Glutamatergic neuron (in vitro differentiated cells): ENCODE results near the gene WDR46. TPM values are rescaled to one million over a fixed set of nuclear protein-coding genes. Genes with fewer than 3 reads are reported as not detected.
A peak's percentile ranks its signal among the peaks of the same experiment; 100 is the strongest.

Source experiments
- DNase-seq: peaks from one replicate; pipeline ENCODE4 v3.0.0; 2022
- H3K27ac Mint-ChIP-seq: one replicate; pipeline ENCODE4 v1.8.0; 2020; ENCODE audit warnings: mild to moderate bottlenecking, mixed read lengths, inconsistent platforms; ENCODE audit not compliant: unreplicated experiment
- H3K27me3 Mint-ChIP-seq: one replicate; pipeline ENCODE4 v1.8.0; 2020; ENCODE audit warnings: mild to moderate bottlenecking, moderate library complexity, mixed read lengths, inconsistent platforms; ENCODE audit not compliant: unreplicated experiment
- H3K36me3 Mint-ChIP-seq: one replicate; pipeline ENCODE4 v1.8.0; 2020; ENCODE audit warnings: mild to moderate bottlenecking, mixed read lengths, inconsistent platforms; ENCODE audit not compliant: unreplicated experiment
- H3K4me1 Mint-ChIP-seq: one replicate; pipeline ENCODE4 v1.8.0; 2020; ENCODE audit warnings: mild to moderate bottlenecking, low read depth, mixed read lengths, inconsistent platforms; ENCODE audit not compliant: unreplicated experiment
- H3K4me3 Mint-ChIP-seq: one replicate; pipeline ENCODE4 v1.8.0; 2020; ENCODE audit warnings: mild to moderate bottlenecking, mixed read lengths, inconsistent platforms; ENCODE audit not compliant: unreplicated experiment
- H3K9me3 Mint-ChIP-seq: one replicate; pipeline ENCODE4 v1.8.0; 2020; ENCODE audit warnings: mild to moderate bottlenecking, moderate library complexity, mixed read lengths, inconsistent platforms; ENCODE audit not compliant: unreplicated experiment
- CTCF ChIP-seq: fragments of 200-600 bp; sonication (generic); IDR thresholded peaks from one replicate; pipeline ENCODE4 v1.5.0; 2021; ENCODE audit not compliant: partially characterized antibody, unreplicated experiment
- total RNA-seq: library from RNA; stranded (reverse); fragmentation: NEBNext Ultra II Directional; extraction: Animal tissue kit (Norgen Biotek cat#: 25700); gene quantifications from one replicate; pipeline ENCODE4 v1.2.1, GENCODE V29; 2021; ENCODE audit not compliant: unreplicated experiment

Gene WDR46
- total RNA-seq, 1 donor from 2014 or later = 48.3 TPM

DNA sequence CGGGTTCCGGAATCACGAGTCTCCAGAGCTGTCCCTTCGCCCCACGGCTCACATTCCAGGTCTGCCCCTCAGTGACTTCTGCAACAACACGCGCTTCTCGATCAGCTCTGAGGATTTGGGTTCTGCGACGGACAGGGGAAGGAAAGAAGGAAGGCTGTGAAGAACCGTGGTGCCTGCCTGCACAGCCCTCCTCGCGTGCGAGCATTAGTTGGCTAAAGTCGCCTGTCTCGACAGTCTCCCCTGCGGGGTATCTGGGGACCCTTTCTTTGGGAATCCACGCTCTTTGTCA, 40.5 kb downstream of the WDR46 start:
- TF ChIP-seq CTCF = peak; percentile 68
- peak overlapping the region; percentile 79 for H3K27ac Mint-ChIP-seq
- no peaks in the 10 kb centered on the region for H3K36me3 Mint-ChIP-seq
- H3K4me3 Mint-ChIP-seq = peak overlapping the region; percentile 97
- H3K9me3 Mint-ChIP-seq = peaks cover 3% of the 10 kb centered on the region
- peaks cover 18% of the 10 kb centered on the region for H3K4me1 Mint-ChIP-seq
- peaks cover 10% of the 10 kb centered on the region for H3K27me3 Mint-ChIP-seq
- DNase-seq = no peak

GRCh38 chr6:33247977-33248642, 40.9 kb downstream of the WDR46 start:
- H3K27ac Mint-ChIP-seq = peak overlapping the region; percentile 79
- peaks cover 12% of the 10 kb centered on the region for H3K27me3 Mint-ChIP-seq
- H3K4me3 Mint-ChIP-seq = peak overlapping the region; percentile 97
- peaks cover 18% of the 10 kb centered on the region for H3K4me1 Mint-ChIP-seq
- peak; percentile 87 for TF ChIP-seq CTCF
- peaks cover 3% of the 10 kb centered on the region for H3K9me3 Mint-ChIP-seq
- peak; percentile 92 for DNase-seq
- H3K36me3 Mint-ChIP-seq = no peaks in the 10 kb centered on the region

DNA sequence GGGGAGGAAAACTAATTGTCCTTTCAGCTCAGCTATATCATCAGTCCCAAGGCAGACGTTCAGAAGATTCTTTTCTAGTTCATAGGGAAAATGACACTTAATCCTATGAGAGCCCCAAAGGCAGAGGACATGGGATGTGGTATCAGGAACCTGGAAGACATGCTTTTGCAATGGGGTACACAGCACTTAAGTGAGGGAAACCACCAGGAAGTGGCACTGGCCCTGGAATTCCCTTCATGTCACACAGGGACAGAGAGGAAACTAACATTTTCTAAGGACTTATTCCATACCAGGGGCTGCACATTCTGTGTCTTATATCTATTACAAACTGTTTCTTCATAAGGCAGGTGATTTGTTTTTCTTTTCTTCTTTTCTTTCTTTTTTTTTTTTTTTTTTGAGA, 45.6 kb downstream of the WDR46 start:
- no peaks in the 10 kb centered on the region for H3K9me3 Mint-ChIP-seq
- H3K27ac Mint-ChIP-seq = no peak overlapping the region

GRCh38 chr6:33241968-33242367, 47.1 kb downstream of the WDR46 start:
- no peak for TF ChIP-seq CTCF
- Mint-ChIP-seq H3K9me3 (no peaks in the 10 kb centered on the region), H3K36me3 (no peaks in the 10 kb centered on the region), H3K4me1 (no peaks in the 10 kb centered on the region), H3K27me3 (peaks cover 13% of the 10 kb centered on the region), H3K27ac (no peak overlapping the region), H3K4me3 (no peak overlapping the region)
- DNase-seq = no peak

More for the DNA sequence above, 45.6 kb downstream of the WDR46 start:
- DNase-seq = no peak
- peak overlapping the region; percentile 44 for H3K4me3 Mint-ChIP-seq
- H3K27me3 Mint-ChIP-seq = peaks cover 15% of the 10 kb centered on the region
- no peak for TF ChIP-seq CTCF
- H3K4me1 Mint-ChIP-seq = peaks cover 4% of the 10 kb centered on the region
- no peaks in the 10 kb centered on the region for H3K36me3 Mint-ChIP-seq

GRCh38 chr6:33237741-33238140, 51.3 kb downstream of the WDR46 start:
- no peak overlapping the region for H3K4me3 Mint-ChIP-seq
- H3K9me3 Mint-ChIP-seq = peaks cover 8% of the 10 kb centered on the region
- TF ChIP-seq CTCF = no peak
- H3K4me1 Mint-ChIP-seq = peaks cover 16% of the 10 kb centered on the region
- H3K36me3 Mint-ChIP-seq = no peaks in the 10 kb centered on the region
- H3K27me3 Mint-ChIP-seq = peaks cover 17% of the 10 kb centered on the region
- no peak for DNase-seq
- no peak overlapping the region for H3K27ac Mint-ChIP-seq
